ENCODE results near the gene LYPD5. TPM values are rescaled to one million over a fixed set of nuclear protein-coding genes. Genes with fewer than 3 reads are reported as not detected.

Gene LYPD5
- total RNA-seq, 1 donor from 2014 or later = 1.6 TPM

GRCh38 chr19:43752287-43752875 lies 49.9 kb downstream of the LYPD5 start:
- DNase-seq (ENCODE audit: low spot score) = no peak

- no peak for DNase-seq (ENCODE audit: low spot score)
These were observed 50.6 kb downstream of the LYPD5 start for GRCh38 chr19:43751466-43752220.

- DNase-seq (ENCODE audit: low spot score) = no peak
These were observed 52.3 kb downstream of the LYPD5 start for GRCh38 chr19:43749898-43750297.

- DNase-seq (ENCODE audit: low spot score) = no peak
These were observed 53.1 kb downstream of the LYPD5 start for GRCh38 chr19:43749152-43749551.

GRCh38 chr19:43748685-43749084 lies 53.6 kb downstream of the LYPD5 start:
- DNase-seq (ENCODE audit: low spot score) = no peak

GRCh38 chr19:43748205-43748594 lies 54.0 kb downstream of the LYPD5 start:
- DNase-seq (ENCODE audit: low spot score) = no peak

- no peak for DNase-seq (ENCODE audit: low spot score)
These were observed 54.6 kb downstream of the LYPD5 start for GRCh38 chr19:43747557-43748204.

Other genes starting within 250 kb of the LYPD5 start
- 33.6 TPM for gene XRCC1, start 226.9 kb downstream of the LYPD5 start, total RNA-seq
- 13.3 TPM for gene PINLYP, start 226.6 kb downstream of the LYPD5 start, total RNA-seq
- gene IRGQ, start 206.3 kb downstream of the LYPD5 start, total RNA-seq = 35.7 TPM
- 17.9 TPM for gene ZNF576, start 205.9 kb downstream of the LYPD5 start, total RNA-seq
- 0.52 TPM for gene SRRM5, start 190.4 kb downstream of the LYPD5 start, total RNA-seq
- 54.4 TPM for gene ZNF428, start 182.8 kb downstream of the LYPD5 start, total RNA-seq
- gene CADM4, start 162.6 kb downstream of the LYPD5 start, total RNA-seq = 20.6 TPM
- 46.3 TPM for gene PLAUR, start 132.3 kb downstream of the LYPD5 start, total RNA-seq
- gene IRGC, start 86.4 kb downstream of the LYPD5 start, total RNA-seq = not detected
- gene SMG9, start 47.5 kb downstream of the LYPD5 start, total RNA-seq = 71.4 TPM
- 10.5 TPM for gene KCNN4, start 21.5 kb downstream of the LYPD5 start, total RNA-seq
- gene ZNF283, start 24.9 kb upstream of the LYPD5 start, total RNA-seq = 10.3 TPM
- gene ZNF404, start 81.5 kb upstream of the LYPD5 start, total RNA-seq = 5.6 TPM
- gene ZNF45, start 132.8 kb upstream of the LYPD5 start, total RNA-seq = 17.6 TPM
- 7.5 TPM for gene ZNF221, start 148.8 kb upstream of the LYPD5 start, total RNA-seq
- 7.6 TPM for gene ZNF155, start 181.7 kb upstream of the LYPD5 start, total RNA-seq
- gene ZNF230, start 200.5 kb upstream of the LYPD5 start, total RNA-seq = 5.7 TPM
- gene ZNF222, start 222.9 kb upstream of the LYPD5 start, total RNA-seq = 4.1 TPM
- 8.1 TPM for gene ZNF223, start 249.6 kb upstream of the LYPD5 start, total RNA-seq